NCI-H446 (cell line): ENCODE results near the gene CACNA1E.

Source experiments
- DNase-seq, 2 experiments: peaks; one replicate each; lab custom pipeline; 2025; lab: John Stamatoyannopoulos, UW

Gene CACNA1E

GRCh38 chr1:181484821-181485220 is 1.5 kb downstream of the CACNA1E start:
- DNase-seq = no peak

GRCh38 chr1:181485287-181486097 is 2.2 kb downstream of the CACNA1E start:
- DNase-seq = no peak

- DNase-seq = no peak
Measured at GRCh38 chr1:181486098-181486420, 2.7 kb downstream of the CACNA1E start.

GRCh38 chr1:181488866-181489265 is 5.5 kb downstream of the CACNA1E start:
- DNase-seq = no peak

GRCh38 chr1:181490276-181490675 is 7.0 kb downstream of the CACNA1E start:
- DNase-seq = no peak

GRCh38 chr1:181490740-181491712 is 7.7 kb downstream of the CACNA1E start:
- no peak for DNase-seq

- DNase-seq = no peak
Measured at GRCh38 chr1:181493166-181493565, 9.8 kb downstream of the CACNA1E start.

- DNase-seq = no peak
Measured at GRCh38 chr1:181493885-181494284, 10.6 kb downstream of the CACNA1E start.

- DNase-seq = no peak
Measured at GRCh38 chr1:181496759-181497158, 13.4 kb downstream of the CACNA1E start.

- DNase-seq = no peak
Measured at GRCh38 chr1:181497870-181498269, 14.6 kb downstream of the CACNA1E start.

GRCh38 chr1:181499825-181500224 is 16.5 kb downstream of the CACNA1E start:
- DNase-seq = no peak

- no peak for DNase-seq
Measured at GRCh38 chr1:181500636-181501035, 17.3 kb downstream of the CACNA1E start.

- no peak for DNase-seq
Measured at GRCh38 chr1:181501612-181502011, 18.3 kb downstream of the CACNA1E start.

- no peak for DNase-seq
Measured at GRCh38 chr1:181503171-181503810, 20.0 kb downstream of the CACNA1E start.

GRCh38 chr1:181504399-181504842 is 21.1 kb downstream of the CACNA1E start:
- peak in 1 of 2 experiments; percentile 7 for DNase-seq

GRCh38 chr1:181506563-181507353 is 23.4 kb downstream of the CACNA1E start:
- DNase-seq = no peak

- DNase-seq = no peak
Measured at GRCh38 chr1:181508486-181509165, 25.3 kb downstream of the CACNA1E start.

- DNase-seq = no peak
Measured at GRCh38 chr1:181513786-181514297, 30.5 kb downstream of the CACNA1E start.

GRCh38 chr1:181514298-181515290 is 31.3 kb downstream of the CACNA1E start:
- no peak for DNase-seq
